ACHN (cell line): ENCODE results near the gene NUP214.

Experiments
- DNase-seq: peaks from one replicate; pipeline ENCODE4 v3.0.0-alpha.2; 2015
- in situ Hi-C: cut with HindIII; loops from 2 replicates; pipeline ENCODE4 v1.10.0; 2017; ENCODE audit warnings: low sequenced_read_pairs, low pct_ligation_motif_present, low pct_unique_long_range_greater_than_20kb

NUP214 gene

DNA sequence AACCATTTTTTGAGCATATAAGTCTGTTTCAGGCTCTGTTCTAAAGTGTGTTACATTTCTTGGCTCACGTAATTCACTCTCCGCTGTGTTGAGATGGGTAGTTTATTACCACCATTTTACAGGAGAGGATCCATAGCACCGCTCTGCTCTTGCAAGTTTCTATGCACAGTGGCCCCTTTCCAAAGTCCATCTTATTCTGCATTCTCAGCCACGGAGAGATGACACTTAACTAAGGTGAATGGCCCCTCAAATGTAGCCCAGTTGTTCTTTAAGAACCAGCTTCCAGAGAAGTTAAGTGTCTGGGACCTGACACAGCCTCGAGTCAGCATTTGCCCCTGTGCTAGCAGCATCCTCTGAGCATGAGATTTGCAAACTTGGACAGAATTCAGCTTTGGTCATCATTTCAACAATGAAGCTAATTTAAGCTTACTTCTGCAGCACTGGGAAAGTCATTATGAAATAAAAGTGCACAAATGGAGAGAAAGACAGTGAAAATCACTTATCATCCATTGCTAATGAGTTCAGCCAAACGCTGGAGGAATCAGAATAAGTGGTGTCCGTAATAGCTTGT lies 89.0 kb downstream of the NUP214 start:
- DNase-seq = no peak
- in situ Hi-C loops = no loop called here

DNA sequence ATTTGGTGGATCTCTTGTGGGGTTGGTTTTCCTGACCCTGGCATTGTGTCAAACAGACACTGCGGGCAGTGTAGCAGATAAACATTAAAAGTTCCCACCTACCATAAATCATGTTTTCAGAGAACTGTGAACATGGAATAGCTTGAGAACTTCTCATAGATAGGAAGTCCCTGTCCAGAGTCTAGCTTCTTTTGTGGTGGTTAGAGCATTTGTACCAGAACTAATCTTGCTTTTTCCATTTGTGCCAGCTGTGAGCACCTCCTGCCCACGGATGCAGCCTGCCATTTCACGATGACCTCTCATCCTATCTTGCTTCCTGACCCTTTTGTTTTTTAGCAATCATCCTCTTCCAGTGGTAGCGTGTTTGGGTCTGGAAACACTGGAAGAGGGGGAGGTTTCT lies 89.5 kb downstream of the NUP214 start:
- in situ Hi-C loops = no loop called here
- DNase-seq = no peak

- in situ Hi-C loops = no loop called here
These were observed 91.4 kb downstream of the NUP214 start for GRCh38 chr9:131216806-131217205.

DNA sequence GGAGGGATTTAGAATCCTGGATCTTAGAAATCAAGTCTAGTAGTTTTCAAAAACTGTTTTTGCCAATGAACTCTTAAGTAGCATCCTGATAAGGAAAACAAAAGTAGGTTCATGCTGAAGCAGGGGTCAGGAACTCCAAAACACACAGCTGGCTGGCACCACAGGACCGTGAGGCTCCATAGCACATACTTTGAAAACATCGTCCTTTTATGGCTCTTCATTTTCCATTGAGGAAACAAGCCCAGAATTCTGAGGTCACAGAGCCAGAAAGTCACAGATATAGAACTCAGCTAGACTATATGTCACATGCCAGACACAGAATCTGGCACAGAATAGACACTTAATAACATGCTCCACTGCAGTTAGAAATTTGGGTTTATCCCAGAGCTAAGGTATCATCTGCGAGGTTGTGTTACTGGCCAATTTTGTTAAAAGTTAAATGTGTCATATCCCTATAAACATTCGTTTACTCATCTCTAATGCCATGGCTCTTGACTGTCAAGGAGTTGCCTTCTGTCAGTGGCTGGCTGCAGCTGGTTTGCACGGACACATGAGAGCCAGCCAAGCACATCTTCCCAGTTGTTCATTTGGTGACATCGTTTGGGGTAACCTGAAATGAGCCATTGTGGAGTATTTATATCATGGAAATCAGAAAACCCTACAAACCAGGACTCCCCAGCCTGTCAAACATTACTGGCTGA lies 92.1 kb downstream of the NUP214 start:
- DNase-seq = no peak
- in situ Hi-C loops = no loop called here

More at GRCh38 chr9:131216806-131217205, 91.4 kb downstream of the NUP214 start:
- no peak for DNase-seq

GRCh38 chr9:131218370-131218769 lies 93.0 kb downstream of the NUP214 start:
- in situ Hi-C loops = no loop called here
- no peak for DNase-seq

DNA sequence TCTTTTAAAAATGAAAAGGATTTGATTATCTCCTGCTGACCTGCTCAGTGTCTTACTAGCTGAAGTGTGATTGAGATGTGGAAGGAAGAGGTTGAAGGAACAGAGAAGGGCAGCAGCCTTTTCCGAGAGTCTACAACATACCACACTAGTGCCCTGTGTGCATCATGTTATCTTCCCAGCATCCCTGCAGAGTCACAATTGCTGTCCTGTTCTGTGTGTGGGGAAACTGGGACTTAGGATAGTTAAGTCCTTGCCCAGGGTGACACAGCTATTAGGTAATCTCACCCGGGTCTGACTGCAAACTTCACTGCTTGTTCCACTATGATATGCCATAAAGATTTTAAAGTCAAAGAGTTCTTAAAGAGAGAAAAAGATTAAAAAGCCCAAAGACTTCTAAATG lies 95.1 kb downstream of the NUP214 start:
- in situ Hi-C loops = no loop called here
- DNase-seq = no peak

DNA sequence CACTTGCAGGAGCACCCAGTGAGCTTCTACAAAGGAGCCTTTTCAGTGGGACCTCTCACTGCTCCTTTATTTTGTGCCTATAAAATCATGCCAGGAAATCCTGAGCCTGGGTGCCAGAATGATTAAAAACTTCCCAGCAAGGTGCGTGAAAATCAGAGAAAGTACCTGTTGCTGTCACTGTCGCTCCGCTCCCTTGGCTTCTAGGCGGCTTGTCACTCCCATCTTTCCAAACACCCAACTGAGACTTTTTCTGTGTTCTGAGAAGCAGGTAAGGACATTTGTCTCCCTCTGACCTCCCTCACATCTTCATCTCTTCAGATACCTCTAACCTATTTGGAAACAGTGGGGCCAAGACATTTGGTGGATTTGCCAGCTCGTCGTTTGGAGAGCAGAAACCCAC lies 97.1 kb downstream of the NUP214 start:
- in situ Hi-C loops = no loop called here
- DNase-seq = no peak

DNA sequence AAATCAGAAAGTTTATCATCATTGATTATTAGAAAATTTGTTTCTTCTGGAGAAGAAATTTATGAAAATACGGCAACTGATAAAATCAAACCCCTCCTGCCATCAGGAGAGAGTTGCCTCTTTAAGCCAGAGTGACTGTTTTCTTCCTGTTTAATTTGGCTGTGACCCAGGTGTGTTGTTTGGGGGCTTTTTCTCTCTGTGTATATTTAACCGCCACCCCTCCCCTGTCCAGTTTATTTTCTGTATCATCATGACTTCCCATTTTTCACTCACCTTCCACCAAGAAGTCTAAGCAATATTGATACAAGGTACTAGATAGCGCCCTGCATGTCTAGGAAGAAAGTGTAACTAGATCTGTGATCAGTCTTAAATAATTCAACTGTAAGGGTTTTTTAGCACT lies 100.8 kb downstream of the NUP214 start:
- in situ Hi-C loops = no loop called here
- no peak for DNase-seq

DNA sequence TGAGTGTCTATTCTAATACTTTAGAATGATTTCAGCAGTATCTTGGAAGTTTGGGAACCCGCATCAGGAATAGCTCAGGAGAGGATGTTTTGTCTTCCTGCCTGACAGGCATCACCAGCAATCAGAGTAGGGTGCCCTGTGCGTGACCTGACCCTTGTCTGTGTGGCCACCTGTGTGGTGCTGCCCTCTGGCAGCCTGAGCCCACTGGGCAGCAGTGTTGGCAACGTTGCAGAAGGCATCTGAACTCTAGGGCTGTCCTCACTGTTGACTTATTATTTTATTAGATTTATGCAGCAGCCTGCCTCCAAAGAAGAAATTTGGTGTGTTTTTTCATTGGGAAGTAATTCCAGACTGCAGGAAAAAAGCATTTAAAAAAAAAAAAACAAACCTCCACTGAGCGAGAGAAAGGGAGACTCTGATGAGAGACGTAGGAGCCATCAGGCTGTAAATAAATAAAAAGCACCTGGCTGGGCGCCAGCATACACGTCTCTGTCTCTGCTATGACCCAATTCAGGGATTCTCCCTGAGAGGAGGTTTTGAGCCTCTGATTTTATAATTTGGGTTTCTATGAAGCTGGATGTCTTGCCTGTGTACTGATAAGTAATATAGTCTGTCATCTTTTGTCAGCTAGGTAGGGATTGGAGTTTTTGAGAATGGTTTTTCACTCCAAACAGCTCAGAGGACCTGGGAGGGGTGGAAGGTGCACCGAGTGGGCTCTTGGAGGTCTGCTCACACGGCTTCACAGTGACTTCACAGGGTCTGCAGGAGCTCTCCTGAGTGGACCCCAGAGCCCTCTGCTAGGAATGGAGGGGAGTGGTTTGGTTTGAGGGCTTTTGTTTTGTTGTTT lies 101.9 kb downstream of the NUP214 start:
- in situ Hi-C loops = no loop called here
- DNase-seq = no peak

GRCh38 chr9:131227959-131228460 lies 102.6 kb downstream of the NUP214 start:
- DNase-seq = no peak
- in situ Hi-C loops = no loop called here

- in situ Hi-C loops = no loop called here
- DNase-seq = no peak
These were observed 103.6 kb downstream of the NUP214 start for GRCh38 chr9:131228988-131229387.

GRCh38 chr9:131233556-131233955 lies 108.2 kb downstream of the NUP214 start:
- DNase-seq = no peak

DNA sequence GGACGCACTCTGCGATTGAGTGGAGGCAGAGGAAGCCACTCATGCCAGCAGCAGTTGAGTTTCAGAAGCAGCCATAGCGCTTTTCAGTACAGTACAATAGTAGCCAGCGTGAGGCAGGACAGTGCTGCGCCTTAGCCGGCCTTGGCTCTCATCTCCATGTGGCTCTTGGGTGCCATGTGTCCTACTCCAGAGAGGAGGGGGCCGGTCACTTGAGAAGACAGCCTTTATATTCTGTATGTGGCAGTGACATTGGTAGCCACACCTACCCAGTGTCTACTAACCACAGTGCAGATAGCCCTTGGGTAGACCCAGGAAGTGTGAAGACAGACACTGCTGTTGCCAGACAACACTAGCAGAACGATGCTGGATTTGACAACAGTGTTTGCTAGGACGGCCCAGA lies 108.6 kb downstream of the NUP214 start:
- in situ Hi-C loops = no loop called here
- DNase-seq = no peak

More at GRCh38 chr9:131233556-131233955, 108.2 kb downstream of the NUP214 start:
- in situ Hi-C loops = no loop called here

DNA sequence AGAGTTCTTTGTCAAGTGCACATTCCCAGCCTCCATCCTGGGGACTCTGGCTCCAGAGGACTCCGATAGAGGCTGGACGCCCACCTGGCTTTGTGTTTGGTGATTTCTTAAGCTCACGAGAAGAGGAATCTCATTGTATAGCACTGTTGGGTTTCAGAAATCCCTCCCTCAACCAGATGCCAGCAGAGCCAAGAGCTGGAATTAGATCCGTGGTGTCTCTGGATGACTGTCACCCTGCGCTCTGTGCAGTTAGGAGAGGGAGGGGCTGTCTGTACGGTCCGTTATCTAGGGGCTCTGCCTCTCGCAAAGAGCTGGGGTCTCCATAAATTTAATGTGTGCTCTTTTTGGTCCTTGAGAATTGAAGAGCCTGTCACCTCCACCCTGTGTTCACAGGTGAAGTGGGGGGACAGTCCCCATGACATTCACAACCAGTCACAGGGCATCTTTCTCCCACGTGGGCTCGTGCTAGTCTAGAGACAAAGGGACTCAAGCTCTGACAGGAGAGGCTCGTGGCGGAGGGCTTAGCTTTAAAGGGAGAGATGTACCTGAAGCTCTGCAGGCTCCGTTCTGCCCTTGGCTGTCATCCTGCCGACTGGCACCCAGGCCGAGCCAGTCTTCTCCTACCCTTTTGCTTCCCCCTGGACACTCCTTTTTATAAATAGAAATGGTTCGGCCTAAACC lies 109.6 kb downstream of the NUP214 start:
- in situ Hi-C loops = no loop called here
- DNase-seq = no peak

DNA sequence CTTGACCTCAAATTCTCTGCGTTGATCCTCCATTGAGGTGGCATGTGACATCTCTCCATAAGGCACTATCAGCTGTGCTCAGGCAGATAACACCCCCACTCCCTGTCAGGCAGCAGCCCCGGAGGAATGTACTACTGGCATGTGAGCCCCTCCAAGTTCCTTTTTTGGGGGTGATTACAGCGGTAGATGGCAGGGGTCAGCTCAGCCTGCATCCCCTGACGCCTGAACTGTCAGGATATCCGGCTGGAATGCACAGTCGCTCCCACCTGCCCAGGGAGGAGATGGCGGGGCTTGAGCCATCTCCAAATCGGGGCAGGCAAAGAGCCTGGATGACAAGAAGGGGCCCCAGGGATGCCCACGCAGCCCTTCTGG lies 110.1 kb downstream of the NUP214 start:
- no peak for DNase-seq
- in situ Hi-C loops = no loop called here

GRCh38 chr9:131236161-131236560 lies 110.8 kb downstream of the NUP214 start:
- DNase-seq = no peak
- in situ Hi-C loops = no loop called here

GRCh38 chr9:131236761-131237160 lies 111.4 kb downstream of the NUP214 start:
- DNase-seq = no peak
- in situ Hi-C loops = no loop called here

GRCh38 chr9:131237291-131237690 lies 111.9 kb downstream of the NUP214 start:
- in situ Hi-C loops = no loop called here
- DNase-seq = no peak

DNA sequence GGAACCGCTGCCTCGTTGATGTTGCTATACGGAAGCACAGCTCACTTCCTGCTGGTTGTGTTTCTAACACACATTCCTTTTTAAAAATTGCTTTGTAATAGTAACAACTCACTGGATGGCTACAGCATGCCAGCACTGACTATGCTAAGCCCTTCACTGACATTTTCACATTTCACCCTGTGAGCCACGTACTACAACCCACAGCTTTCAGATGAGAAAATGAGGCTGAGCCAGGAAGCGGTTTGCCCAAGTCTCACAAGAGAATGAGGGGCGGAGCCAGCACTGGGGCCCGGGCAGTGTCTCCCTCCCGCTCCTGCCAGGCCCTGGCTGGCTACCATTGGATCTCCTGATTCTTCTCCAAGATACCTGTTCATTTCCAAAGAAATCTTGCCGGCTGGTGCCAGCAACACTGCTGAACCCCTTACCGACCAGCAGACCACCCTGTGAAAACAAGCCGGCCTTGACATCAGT lies 112.6 kb downstream of the NUP214 start:
- peak; percentile 25 for DNase-seq
- in situ Hi-C loops = no loop called here
